Measurements from ENCODE around the gene CIC. TPM values are rescaled to one million over a fixed set of nuclear protein-coding genes. Genes with fewer than 3 reads are reported as not detected.

CIC gene
- polyA plus RNA-seq, 1 donor (not counting 4 experiments of a cell fraction or from before 2014, with no cell fraction given) = 3.1 TPM

DNA sequence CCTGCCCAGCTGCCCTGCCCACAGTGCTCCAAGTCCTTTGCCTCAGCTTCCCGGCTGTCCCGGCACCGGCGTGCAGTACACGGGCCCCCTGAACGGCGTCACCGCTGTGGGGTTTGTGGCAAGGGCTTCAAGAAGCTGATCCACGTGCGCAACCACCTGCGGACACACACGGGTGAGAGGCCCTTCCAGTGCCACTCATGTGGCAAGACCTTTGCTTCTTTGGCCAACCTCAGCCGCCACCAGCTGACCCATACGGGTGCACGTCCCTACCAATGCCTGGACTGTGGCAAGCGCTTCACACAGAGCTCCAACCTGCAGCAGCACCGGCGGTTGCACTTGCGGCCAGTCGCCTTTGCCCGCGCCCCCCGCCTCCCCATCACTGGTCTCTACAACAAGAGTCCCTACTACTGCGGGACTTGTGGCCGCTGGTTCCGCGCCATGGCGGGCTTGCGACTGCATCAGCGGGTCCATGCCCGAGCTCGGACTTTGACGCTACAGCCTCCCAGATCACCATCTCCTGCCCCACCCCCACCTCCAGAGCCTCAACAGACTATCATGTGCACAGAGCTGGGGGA, 43.2 kb upstream of the CIC start:
- Histone ChIP-seq H3K4me1 (ENCODE audit: control insufficient read depth, extremely low read depth, insufficient read depth, low read length) (peaks cover 19% of the 10 kb centered on the region), H3K27ac (ENCODE audit: control insufficient read depth, insufficient read depth, low read length) (no peak overlapping the region), H3K4me2 (ENCODE audit: control insufficient read depth, extremely low read depth, insufficient read depth, low read depth, low read length) (no peak overlapping the region), H3K9me1 (ENCODE audit: control insufficient read depth, extremely low read depth, insufficient read depth, low read length) (peaks cover 2% of the 10 kb centered on the region), H4K20me1 (ENCODE audit: control insufficient read depth, extremely low read depth, insufficient read depth, low read length) (peaks cover 21% of the 10 kb centered on the region), H3K9ac (ENCODE audit: control insufficient read depth, extremely low read depth, insufficient read depth, low read length) (no peak overlapping the region), H3K9me3 (ENCODE audit: control insufficient read depth, low read depth, low read length) (no peaks in the 10 kb centered on the region), H3K36me3 (ENCODE audit: control insufficient read depth in 2 of 2, extremely low read depth in 1 of 2, insufficient read depth in 2 of 2, low read length in 2 of 2) (peaks cover 33 to 41% of the 10 kb centered on the region in 2 experiments), H3K27me3 (ENCODE audit: control insufficient read depth, extremely low read depth, insufficient read depth, low read length) (no peaks in the 10 kb centered on the region), H2AFZ (ENCODE audit: control insufficient read depth, low read length) (no peak overlapping the region), H3K79me2 (ENCODE audit: control insufficient read depth, insufficient read depth, low read length) (peaks cover 75% of the 10 kb centered on the region), H3K4me3 (ENCODE audit: control insufficient read depth in 2 of 3, extremely low read depth in 1 of 3, insufficient read depth in 2 of 3, low read depth in 1 of 3, low read length in 3 of 3) (no peak overlapping the region)
- DNase-seq (ENCODE audit: low read depth, low spot score) (no peak), FAIRE-seq (no peak)
- dilution Hi-C loops (cut with MboI; ENCODE audit: extremely low pct_ligation_motif_present, low sequenced_read_pairs) = no loop called here
- TF ChIP-seq, protein P1, sequence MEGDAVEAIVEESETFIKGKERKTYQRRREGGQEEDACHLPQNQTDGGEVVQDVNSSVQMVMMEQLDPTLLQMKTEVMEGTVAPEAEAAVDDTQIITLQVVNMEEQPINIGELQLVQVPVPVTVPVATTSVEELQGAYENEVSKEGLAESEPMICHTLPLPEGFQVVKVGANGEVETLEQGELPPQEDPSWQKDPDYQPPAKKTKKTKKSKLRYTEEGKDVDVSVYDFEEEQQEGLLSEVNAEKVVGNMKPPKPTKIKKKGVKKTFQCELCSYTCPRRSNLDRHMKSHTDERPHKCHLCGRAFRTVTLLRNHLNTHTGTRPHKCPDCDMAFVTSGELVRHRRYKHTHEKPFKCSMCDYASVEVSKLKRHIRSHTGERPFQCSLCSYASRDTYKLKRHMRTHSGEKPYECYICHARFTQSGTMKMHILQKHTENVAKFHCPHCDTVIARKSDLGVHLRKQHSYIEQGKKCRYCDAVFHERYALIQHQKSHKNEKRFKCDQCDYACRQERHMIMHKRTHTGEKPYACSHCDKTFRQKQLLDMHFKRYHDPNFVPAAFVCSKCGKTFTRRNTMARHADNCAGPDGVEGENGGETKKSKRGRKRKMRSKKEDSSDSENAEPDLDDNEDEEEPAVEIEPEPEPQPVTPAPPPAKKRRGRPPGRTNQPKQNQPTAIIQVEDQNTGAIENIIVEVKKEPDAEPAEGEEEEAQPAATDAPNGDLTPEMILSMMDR (optimal IDR thresholded peaks at IDR 0.05 in 1 of 3, IDR thresholded peaks at IDR 0.05 in 1 of 3, conservative IDR thresholded peaks at IDR 0.05 in 1 of 3; ENCODE audit: extremely low read depth in 1 of 3, insufficient read depth in 2 of 3, low read length in 3 of 3) = no peak
- no peak for TF ChIP-seq EZH2 (IDR thresholded peaks at IDR 0.05; ENCODE audit: low read length)

DNA sequence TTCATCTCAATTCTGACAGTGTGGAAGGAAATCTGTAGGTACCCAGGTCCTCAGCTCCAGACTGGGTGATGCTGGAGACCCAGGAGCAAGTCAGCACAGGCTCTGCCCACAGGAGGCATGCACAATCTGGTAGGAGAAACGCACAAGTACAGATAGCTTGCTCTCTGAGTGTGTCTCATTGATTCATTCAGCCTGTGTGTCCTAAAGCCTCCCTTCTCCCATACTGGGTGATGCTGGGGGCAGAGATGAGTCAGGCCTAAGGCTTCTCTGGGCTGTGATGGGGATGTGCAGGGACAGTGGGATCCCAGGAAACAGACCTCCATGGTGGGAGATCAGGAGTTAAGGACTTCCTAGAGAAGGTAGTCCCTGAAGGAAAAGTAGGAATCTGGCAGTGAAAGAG, 42.2 kb upstream of the CIC start:
- H3K27ac ChIP-seq (ENCODE audit: control insufficient read depth, insufficient read depth, low read length) = no peak overlapping the region
- H3K9me3 ChIP-seq (ENCODE audit: control insufficient read depth, low read depth, low read length) = no peaks in the 10 kb centered on the region
- H3K9ac ChIP-seq (ENCODE audit: control insufficient read depth, extremely low read depth, insufficient read depth, low read length) = no peak overlapping the region
- H3K36me3 ChIP-seq (ENCODE audit: control insufficient read depth in 2 of 2, extremely low read depth in 1 of 2, insufficient read depth in 2 of 2, low read length in 2 of 2) = peaks cover 36 to 43% of the 10 kb centered on the region in 2 experiments
- peaks cover 2% of the 10 kb centered on the region for H3K9me1 ChIP-seq (ENCODE audit: control insufficient read depth, extremely low read depth, insufficient read depth, low read length)
- H3K4me2 ChIP-seq (ENCODE audit: control insufficient read depth, extremely low read depth, insufficient read depth, low read depth, low read length) = no peak overlapping the region
- H3K4me3 ChIP-seq (ENCODE audit: control insufficient read depth in 2 of 3, extremely low read depth in 1 of 3, insufficient read depth in 2 of 3, low read depth in 1 of 3, low read length in 3 of 3) = no peak overlapping the region
- H4K20me1 ChIP-seq (ENCODE audit: control insufficient read depth, extremely low read depth, insufficient read depth, low read length) = peaks cover 21% of the 10 kb centered on the region
- DNase-seq (ENCODE audit: low read depth, low spot score) (no peak), FAIRE-seq (peak; percentile 75)
- no peaks in the 10 kb centered on the region for H3K27me3 ChIP-seq (ENCODE audit: control insufficient read depth, extremely low read depth, insufficient read depth, low read length)
- TF ChIP-seq, protein P1 (optimal IDR thresholded peaks at IDR 0.05 in 1 of 3, IDR thresholded peaks at IDR 0.05 in 1 of 3, conservative IDR thresholded peaks at IDR 0.05 in 1 of 3; ENCODE audit: extremely low read depth in 1 of 3, insufficient read depth in 2 of 3, low read length in 3 of 3) = no peak
- H3K79me2 ChIP-seq (ENCODE audit: control insufficient read depth, insufficient read depth, low read length) = peaks cover 64% of the 10 kb centered on the region
- dilution Hi-C loops (cut with MboI; ENCODE audit: extremely low pct_ligation_motif_present, low sequenced_read_pairs) = no loop called here
- H2AFZ ChIP-seq (ENCODE audit: control insufficient read depth, low read length) = no peak overlapping the region
- H3K4me1 ChIP-seq (ENCODE audit: control insufficient read depth, extremely low read depth, insufficient read depth, low read length) = peaks cover 13% of the 10 kb centered on the region
